ENCODE results near the gene ABCF2.

Gene ABCF2

GRCh38 chr7:151212626-151213025 lies 14.4 kb downstream of the ABCF2 start:
- H3K27ac ChIP-seq = no peak overlapping the region
- no peak for TF ChIP-seq CTCF (conservative IDR thresholded peaks at IDR 0.05)

- H3K27ac ChIP-seq = no peak overlapping the region
- no peak for TF ChIP-seq CTCF (conservative IDR thresholded peaks at IDR 0.05)
These were observed 15.7 kb downstream of the ABCF2 start for GRCh38 chr7:151211155-151211772.

- H3K27ac ChIP-seq = no peak within 1 kb of the TSS
- TF ChIP-seq CTCF (conservative IDR thresholded peaks at IDR 0.05) = no peak
These were observed 16.7 kb downstream of the ABCF2 start, which contains the start of gene H2BK1 for GRCh38 chr7:151210087-151210854. H2BK1 (minus strand) TSS chr7:151210488; CDS start chr7:151210318, 170 bp downstream.

GRCh38 chr7:151209588-151209987 lies 17.4 kb downstream of the ABCF2 start:
- TF ChIP-seq CTCF (conservative IDR thresholded peaks at IDR 0.05) = no peak
- H3K27ac ChIP-seq = no peak overlapping the region

- no peak overlapping the region for H3K27ac ChIP-seq
- TF ChIP-seq CTCF (conservative IDR thresholded peaks at IDR 0.05) = no peak
These were observed 18.6 kb downstream of the ABCF2 start for GRCh38 chr7:151208253-151208862.

- H3K27ac ChIP-seq = no peak overlapping the region
- no peak for TF ChIP-seq CTCF (conservative IDR thresholded peaks at IDR 0.05)
These were observed 19.2 kb downstream of the ABCF2 start for GRCh38 chr7:151207804-151208203.

GRCh38 chr7:151207315-151207714 lies 19.7 kb downstream of the ABCF2 start:
- H3K27ac ChIP-seq = no peak overlapping the region

More at GRCh38 chr7:151207315-151207714, 19.7 kb downstream of the ABCF2 start:
- TF ChIP-seq CTCF (conservative IDR thresholded peaks at IDR 0.05) = no peak
